NCI-H1092 (cell line): ENCODE results near the gene MXRA7.
"Not testable (repeated sequence)": the region's sequence is repeated elsewhere in the genome, so short reads cannot be mapped to it uniquely, and the experiment has no call there.

Source experiments
- DNase-seq: peaks from one replicate; lab custom pipeline; 2025; lab: John Stamatoyannopoulos, UW

MXRA7 gene

DNA sequence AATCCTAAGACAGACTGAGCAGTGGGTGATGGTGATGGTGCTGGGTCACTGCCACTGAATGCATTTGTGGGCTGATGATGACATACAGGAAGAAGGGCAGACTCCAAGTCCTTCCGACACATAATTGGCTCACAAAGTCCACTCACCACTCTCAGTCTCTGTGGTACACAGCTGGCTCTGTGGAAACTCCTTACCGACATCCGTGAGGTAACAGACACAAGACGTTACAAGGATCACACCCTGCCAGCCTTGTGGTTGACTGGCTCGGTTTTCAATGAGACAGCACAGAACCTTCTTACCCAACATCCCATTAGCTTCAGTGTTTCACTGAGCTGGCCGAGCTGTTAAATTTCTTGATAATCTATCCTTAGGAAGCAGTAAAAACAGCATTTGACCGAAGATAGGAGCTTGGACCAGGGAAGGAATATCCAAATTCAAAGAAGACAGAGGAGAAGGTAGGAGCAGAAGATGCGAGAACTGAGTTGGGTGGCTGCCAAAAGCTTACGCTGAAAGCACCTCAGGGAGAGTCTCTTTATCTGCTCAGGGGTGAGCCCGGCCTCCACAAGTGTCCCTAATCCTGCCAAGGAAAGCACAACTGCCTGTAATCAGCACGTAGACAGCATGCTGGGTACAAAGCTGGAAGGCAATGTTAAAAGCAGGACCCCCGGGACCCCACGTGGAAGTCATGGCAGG, 5.5 kb upstream of the MXRA7 start:
- DNase-seq = no peak

DNA sequence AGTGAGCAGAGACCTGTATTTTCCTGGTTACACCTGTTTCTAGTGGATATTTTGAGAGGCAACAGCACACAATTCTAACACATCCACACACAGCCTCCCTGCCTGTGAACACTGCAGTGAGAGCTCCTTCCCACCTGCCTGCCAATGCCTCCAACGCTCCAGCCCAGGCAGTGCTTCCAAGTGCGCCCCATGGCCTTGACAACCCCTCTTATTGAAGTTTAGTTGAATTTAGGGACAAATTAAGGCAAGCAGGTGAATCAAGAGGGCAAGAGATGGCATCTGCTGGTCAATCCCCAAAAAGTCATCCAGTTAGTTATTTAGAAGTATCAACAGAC, 4.7 kb upstream of the MXRA7 start:
- DNase-seq = no peak

DNA sequence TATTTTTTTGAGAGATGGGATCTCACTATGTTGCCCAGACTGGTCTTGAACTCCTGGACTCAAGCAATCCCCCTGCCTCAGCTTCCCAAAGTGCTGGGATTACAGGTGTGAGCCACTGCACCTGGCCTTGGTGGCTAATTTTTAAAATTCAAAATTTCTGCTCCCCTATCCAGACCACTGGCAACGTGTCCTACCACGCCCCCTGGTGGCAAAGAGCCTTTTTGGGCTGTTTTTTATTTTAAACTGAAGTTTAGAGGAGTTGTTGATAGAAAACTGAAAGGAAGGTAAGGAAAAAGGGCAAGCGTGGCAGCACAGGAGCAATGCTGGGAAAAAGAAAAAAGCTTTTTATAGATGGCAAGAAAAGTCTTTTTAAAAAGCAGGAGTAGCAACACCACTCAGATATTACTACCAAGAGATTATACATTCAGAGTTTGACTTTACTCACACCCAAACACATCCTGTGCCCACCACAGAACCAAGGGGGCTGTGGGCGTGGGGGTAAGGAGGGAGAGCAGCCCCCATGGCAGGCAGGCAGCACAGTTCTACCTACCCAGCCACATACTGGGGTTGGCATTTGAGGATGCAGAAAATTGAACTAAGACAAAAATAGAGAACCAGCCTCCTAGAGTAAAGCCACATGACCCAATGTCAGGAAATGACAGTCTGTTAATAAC, 4.2 kb upstream of the MXRA7 start:
- DNase-seq = no peak

DNA sequence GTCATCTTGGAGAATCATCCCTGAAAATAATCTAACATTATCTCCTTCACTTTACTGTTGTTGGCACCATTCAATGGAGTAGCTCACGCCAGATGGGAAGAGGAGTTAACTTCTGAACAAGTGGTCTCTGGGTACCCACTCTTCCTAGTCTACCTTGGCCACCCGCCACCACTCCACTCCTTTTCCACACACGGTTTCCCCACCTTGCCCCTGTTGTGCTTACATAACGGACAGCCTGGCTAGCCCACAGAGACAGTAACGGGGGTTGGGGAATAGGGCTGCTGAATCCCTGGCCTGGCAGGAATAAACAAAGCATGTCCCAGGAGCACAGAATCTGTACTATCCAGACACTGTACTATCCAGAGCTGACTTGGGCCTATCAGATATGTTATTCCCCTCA, 3.6 kb upstream of the MXRA7 start:
- DNase-seq = no peak

DNA sequence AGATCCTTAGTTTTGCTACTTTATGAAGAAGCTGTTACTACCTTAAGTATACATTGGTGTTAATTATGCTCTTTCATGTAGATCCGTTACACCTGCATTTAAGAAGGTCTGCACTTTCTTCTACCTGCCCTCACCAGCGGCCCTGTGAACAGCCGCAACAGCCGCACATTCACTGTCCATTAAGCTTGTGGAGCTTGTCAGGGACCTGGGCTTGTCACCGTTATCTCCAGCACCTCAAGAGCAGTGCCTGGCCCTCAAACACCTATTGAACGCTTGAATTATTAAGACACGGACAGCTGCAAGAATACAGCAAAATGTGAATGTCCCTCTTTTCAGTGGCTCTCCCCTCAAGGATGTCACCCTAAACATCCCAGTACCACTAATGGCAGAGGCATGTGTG, 3.0 kb upstream of the MXRA7 start:
- DNase-seq = no peak

DNA sequence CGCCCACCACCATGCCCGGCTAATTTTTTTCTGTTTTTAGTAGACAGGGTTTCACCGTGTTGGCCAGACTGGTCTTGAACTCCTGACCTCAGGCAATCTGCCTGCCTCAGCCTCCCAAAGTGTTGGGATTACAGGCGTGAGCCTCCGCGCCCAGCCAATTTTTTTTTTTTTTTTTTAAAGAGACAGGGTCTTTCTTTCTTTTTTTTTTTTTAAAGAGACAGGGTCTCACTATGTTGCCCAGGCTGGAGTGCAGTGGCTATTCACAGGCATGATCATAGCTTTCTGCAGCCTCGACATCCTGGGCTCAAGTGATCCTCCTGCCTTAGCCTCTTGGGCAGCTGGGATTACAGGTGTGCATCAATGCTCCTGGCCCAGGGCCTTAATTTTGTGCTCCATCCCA, 1.6 kb upstream of the MXRA7 start:
- not testable (repeated sequence) for DNase-seq

DNA sequence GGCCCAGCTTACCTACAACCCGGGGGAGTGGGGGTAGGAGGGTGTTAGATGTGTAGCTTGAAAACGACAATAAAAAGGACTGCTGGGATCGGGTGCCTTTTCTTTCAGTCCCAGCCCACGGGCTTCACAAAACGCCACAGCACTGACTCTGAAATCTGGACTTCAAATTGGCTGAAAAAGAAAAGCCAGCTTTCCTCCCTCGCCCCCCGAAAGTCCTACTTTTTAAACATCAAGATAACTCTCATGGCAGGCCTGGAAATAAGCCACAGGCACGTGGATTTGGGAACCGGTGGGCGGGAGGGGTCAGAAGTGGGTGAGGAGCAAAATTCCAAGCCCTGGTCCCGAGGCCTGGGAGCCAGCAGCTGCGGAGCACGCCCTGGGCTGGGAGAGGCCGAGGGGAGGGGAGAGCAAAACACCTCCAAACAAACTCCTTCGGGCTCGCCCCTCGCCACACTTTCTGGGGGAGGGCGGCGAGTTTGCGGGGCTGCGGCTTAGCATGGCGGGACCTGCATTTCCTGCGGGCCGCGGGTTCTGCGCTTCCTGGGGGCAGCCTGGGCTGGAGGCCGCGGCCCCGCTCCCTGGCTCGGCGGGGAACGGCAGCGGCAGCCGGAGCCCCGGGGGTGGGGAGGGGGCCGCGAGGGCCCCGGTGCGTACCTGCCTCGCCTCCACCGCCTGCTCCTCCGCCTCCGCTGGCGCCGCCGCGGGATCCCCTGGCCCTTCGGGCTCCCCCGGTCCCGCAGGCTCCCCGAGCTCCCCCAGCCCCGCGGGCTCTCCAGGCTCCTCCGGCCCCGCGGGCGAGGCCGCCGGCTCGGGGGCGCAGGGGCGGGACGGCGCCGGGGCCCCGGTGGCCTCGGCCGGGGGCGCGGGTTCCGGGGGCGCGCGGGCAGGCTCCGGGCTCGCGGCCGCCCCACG, 558 bp downstream of the MXRA7 start:
- DNase-seq = not testable (repeated sequence)

DNA sequence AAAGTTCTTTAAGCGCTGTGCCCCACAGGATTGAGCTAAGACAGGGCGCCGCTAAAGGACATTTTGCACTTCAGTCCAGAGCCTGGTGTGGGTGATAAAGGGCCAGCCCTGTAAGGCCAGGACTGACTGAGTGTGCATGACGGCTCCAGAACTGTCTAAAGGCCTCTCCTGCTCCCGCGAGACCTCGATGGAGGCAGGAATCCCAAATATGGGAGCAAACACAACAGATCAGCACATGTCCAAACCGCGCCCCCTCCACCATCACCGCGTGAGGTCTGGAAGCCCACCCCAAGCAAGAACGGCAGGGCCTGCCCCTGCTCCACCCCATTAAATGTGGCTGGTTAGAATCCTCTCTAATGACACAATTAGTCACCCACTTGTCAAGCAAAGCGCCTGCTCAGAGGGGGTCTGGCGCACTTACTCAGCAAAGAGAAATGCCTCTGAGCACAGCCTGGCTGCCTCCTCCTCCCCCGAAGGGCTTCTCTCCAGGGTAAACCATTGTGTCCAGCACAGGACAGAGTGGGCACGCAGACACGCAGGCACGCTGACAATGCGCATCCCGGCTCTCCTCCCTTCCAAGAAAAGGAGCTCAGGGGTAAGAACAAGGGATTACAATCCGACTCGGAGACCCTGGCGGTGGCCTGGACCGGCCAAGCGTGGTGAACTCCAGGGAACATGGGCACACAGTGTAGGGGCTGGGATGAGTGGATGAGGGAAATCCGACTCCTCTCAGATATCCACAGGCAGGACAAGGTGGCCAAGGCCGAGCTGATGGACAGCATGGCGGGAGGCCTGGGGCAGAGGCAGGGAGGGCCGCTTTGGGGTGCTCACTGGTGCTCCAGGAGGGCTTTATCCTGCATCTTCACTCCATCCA, 1.5 kb downstream of the MXRA7 start:
- DNase-seq = no peak

DNA sequence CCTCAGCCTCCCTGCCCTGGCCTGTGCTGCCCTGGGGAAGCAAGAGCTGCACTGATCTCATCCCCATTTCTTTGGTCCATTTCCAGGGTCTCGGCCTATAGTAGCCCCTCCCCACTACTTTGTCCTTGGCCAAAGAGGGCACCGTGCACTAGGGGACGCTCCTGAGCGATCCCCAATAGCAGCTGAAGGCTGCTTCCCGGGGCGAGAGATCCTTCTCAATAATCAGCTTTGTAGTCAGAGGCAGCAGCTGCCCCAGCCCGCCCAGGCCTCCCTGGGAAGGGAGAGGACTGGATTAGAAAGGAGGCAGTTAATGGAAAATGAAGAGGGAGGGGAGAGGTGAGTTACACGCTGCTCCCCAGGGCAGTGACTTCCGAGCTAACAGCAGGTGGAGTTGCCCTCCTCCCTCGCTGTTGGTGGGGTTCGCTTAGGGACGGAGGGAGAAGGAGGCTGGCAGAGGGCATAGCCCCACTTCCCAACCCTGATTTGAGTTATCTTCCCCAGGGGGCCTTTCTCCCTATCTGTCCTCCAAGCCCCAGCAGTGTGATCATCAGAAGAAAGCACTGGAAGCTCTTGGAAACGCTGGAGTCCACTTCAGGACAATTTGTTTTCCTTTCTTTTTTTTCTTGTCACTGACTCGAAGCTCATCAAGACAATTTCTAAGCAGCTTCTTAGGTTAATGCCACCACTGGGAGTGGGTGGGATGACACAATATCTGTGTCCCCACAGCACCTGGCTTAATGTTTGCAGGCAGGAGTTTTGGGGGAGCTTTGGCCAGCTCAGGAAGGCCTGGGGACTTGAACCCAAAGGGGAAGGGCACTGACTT, 2.6 kb downstream of the MXRA7 start:
- no peak for DNase-seq

DNA sequence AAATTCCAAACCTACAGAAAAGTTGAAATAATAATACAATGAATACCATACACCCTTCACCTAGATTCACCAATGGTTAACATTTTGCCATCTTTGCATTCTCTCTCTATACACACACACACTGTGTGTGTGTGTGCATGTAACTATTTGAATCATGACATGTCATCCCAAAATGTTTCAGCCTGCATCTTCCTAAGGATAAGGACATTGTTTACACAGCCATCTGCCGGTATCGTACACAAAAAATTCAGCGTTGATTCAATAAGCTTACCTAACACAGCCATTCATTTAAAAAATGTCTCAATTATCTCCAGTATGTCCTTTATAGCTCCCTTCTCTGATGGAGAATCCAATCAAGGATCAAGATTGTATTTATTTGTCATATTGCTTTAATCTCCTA, 3.9 kb downstream of the MXRA7 start:
- DNase-seq = no peak

DNA sequence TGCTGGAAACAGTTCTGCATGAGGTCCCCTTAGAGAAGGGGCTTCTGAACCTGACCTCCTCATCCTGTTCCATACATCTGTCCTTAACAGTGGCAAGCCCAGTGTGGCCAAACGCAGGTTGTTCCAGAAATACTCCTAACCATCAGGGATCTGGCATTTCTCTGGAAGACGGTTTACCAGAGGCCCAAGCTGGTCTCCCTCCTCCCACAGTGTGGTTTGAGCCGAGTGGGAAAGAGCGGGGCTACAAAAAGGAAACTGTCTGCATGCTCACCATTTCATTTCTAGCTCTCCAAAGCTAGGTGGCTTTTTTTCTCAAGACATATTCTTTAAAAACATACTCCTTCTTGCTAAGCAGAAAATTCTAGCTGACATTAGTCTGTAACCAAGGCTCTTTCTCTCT, 6.0 kb downstream of the MXRA7 start:
- no peak for DNase-seq

DNA sequence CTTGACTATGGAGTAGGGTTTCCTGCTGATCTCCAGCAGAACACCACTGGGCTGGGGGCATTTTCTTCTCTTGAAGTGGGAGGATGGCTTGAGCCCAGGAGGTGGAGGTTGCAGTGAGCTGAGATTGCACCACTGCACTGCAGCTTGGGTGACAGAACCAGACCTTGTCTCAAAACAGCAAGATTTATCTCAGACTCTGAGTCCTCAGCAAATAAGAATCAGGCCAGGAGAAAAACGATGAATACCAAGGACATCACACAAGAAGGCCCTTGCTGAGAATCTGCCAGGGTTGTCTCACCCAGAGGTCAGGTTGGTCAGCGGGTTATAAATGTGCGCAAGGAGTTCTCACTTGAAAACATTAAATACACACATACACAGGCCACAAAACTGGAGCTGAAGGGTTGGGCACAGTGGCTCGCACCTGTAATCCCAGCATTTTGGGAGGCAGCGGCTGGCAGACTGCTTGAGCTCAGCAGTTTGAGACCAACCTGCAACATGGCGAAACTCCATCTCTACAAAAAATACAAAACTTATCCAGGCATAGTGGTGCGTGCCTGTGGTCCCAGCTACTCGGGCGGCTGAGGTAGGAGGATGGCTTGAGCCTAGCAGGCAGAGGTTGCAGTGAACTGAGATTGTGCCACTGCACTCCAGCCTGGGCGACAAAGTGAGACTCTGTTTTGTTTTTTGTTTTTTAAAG, 7.7 kb downstream of the MXRA7 start:
- no peak for DNase-seq

DNA sequence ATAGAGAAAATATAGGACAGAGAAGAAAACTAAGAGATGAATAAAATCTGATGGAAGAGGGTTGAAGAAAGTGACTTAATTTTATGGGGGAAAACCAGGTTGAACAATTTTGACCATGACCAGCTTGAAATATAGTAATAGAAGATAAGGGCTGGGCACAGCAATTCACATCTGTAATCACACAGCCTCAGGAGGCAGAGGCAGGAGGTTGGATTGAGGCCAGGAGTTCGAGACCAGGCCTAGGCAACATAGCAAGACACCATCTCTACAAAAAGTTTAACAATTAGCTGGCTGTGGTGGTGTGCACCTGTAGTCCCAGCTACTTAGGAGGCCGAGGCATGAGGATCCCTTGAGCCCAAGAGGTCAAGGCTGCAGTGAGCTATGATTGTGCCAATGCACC, 8.7 kb downstream of the MXRA7 start:
- DNase-seq = no peak

DNA sequence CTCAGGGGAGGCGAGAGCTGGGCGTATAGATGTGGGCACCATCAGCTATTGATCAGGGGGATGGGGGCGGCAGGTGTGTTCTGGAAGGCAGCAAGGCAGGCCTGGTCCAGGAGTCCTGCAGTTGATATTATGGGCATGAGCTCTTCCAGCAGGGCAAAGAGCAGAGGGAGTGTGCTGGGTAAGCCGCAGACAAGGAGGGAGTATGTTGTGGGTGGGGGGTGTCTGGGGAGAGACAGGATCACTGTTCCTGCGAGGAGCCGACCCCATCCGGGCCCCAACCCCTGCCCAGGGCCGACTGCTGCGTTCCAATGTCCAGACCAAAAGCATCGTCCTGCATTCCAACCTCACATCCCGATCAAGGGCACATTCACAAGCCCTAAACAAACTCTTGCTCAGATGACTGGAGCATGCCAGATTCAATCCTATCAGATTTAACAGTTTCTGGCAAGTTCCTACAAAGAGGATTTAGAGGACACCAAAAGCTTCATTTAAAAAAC, 9.2 kb downstream of the MXRA7 start:
- no peak for DNase-seq

DNA sequence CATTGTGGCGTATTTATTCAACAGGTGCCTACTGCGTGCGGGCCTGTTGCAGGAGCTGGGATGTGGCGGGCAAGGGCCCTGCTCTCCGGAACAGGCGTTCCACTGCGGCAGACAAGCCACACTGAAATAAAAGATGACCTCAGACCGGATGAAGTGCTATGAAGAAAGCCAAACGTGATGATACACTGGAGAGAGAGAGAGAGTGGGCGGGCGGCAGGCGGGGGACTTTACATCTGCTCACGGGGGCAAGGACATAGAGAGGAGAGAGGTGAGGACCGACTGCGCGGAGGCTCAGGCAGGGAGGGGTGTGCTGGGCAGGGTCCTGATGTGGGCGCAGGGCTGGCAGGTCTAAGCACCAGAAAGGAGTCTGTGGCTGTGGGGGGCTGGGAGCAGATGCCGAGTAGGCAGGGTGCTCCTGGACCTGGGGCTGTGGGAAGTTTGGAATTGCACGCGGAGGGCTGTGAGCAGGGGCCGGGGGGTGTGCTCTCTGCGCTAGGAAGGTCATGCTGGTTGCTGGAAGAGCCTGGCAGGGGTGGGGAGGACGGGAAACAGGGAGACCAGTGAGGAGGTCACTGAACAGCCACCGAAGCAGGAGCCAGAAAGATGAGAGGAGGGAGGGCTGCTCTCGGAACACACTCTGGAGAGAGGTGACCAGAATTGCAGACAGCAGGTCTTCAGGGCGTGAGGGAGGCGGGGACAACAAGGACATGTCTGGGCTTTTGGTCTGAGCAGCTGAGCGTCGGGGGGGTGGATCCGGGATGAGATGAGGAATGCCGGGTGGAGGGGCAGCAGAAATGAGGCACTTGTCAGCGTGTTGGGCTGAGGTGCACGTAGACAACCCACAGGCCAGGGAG, 9.9 kb downstream of the MXRA7 start:
- no peak for DNase-seq

DNA sequence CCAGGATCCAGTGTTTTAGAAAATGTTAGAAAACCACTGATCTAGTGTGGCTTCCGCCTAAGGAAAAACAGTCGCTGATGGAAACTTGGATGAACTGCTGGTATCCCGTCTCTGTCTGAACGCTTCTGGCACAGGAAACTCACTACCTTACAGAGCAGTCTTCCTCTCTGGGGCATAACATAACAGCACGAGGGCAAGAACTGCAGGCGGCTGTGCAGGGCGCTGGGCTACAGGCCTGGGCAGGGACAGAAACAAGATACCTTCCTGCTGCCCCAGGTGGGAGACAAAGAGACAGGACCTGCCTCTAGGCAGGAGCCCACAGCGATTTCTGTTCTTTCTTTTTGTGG, 10.5 kb downstream of the MXRA7 start:
- DNase-seq = no peak

DNA sequence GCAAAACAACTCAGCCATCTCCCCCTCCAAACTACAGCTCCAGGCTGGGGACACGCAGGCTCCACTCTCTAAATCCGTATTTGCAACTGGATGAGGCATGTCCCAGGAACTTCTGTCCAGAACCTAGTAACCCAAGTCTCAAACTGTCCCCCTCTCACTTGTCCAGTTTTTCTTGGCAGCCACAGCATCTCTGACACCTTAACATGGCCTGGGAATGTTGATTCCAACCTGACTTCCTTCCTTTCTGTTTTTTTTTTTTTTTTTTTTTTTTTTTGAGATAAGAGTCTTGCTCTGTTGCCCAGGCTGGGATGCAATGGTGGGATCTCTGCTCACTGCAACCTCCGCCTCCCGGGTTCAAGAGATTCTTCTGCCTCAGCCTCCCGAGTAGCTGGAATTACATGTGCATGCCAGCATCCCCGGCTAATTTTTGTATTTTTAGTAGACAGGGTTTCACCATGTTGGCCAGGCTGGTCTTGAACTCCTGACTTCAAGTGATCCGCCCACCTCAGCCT, 12.2 kb downstream of the MXRA7 start:
- DNase-seq = not testable (repeated sequence)

DNA sequence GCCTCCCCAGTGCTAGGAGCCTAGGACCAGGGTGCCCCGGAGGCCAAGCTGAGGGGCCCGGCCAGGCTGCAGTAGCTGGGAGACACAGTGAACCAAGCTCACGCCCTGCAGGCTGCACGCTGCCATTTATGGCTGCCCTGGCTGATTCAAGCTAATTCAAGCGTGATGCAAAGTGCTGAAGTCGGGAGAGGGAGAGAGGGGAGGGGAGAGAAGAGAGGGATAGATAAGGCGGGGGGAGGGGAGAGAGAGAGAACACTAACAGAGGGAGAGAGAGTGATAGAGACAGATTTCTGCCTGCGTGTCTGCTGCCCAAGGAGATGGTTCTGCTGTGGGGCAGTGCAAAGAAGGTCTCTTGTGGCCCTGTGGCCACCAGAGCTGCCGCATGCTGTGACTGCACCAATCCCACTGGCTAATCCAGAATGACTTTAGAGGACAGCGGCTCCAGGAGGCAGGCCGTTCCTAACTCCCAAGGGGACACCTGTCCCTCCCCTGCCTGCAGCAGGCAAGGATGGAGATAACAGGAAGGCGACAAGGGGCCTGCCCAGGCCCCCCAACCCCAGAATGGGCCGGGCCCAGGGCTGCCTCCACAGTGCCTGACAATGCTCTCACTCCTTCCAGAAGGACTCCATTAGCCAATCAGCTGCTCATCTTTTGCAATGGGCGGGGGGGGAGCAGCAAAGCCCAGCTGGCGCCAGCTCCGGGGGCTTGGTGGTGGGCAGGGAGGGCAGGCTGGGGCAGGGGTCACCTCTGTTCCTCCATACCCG, 12.9 kb downstream of the MXRA7 start:
- no peak for DNase-seq
